Breast epithelium (tissue), 3 donors: ENCODE measurements around the gene QSER1.

Source experiments
- POLR2A ChIP-seq: fragments of 450-650 bp; IDR thresholded peaks from one replicate; pipeline ENCODE4 v1.6.1; 2016; ENCODE audit warnings: antibody characterized with exemption, mild to moderate bottlenecking, moderate library complexity
- POLR2AphosphoS5 ChIP-seq, 3 donors: sonication (generic); formaldehyde crosslinking; IDR thresholded peaks; one replicate each; pipeline ENCODE4 v1.6.1; 2017; ENCODE audit warnings: antibody characterized with exemption in 3 of 3
- TF ChIP-seq, protein P1 (sequence below), 3 donors: fragments of 450-650 bp; IDR thresholded peaks; one replicate each; pipeline ENCODE4 v1.5.1; 2016 to 2017; ENCODE audit warnings: antibody characterized with exemption in 3 of 3, mild to moderate bottlenecking in 3 of 3, moderate library complexity in 3 of 3

DNA sequence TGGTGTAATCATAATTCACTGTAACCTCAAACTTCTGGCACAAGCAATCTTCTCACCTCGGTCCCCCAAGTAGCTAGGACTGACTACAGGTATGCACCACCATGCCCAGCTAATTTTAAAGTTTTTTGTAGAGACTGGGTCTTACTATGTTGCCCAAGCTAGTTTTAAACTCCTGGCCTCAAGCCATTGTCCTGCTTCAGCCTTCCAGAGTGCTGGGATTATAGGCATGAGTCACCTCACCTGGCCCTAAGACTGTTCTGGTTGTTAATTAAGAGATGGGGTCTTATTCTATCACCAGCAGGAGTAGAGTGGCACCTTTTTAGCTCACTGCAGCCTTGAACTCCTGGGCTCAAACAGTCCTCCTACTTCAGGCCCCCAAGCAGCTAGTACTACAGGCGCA lies 71.1 kb downstream of the QSER1 start:
- TF ChIP-seq POLR2AphosphoS5 (IDR thresholded peaks at IDR 0.05) (no peak), POLR2A (no peak)
- TF ChIP-seq, protein P1, sequence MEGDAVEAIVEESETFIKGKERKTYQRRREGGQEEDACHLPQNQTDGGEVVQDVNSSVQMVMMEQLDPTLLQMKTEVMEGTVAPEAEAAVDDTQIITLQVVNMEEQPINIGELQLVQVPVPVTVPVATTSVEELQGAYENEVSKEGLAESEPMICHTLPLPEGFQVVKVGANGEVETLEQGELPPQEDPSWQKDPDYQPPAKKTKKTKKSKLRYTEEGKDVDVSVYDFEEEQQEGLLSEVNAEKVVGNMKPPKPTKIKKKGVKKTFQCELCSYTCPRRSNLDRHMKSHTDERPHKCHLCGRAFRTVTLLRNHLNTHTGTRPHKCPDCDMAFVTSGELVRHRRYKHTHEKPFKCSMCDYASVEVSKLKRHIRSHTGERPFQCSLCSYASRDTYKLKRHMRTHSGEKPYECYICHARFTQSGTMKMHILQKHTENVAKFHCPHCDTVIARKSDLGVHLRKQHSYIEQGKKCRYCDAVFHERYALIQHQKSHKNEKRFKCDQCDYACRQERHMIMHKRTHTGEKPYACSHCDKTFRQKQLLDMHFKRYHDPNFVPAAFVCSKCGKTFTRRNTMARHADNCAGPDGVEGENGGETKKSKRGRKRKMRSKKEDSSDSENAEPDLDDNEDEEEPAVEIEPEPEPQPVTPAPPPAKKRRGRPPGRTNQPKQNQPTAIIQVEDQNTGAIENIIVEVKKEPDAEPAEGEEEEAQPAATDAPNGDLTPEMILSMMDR (IDR thresholded peaks at IDR 0.05), result no peak
